Kasumi-1 (cell line): Measurements from ENCODE around the gene MPRIP.
A peak's percentile ranks its signal among the peaks of the same experiment; 100 is the strongest.

Source experiments
- DNase-seq, 2 experiments: peaks; one replicate each; lab custom pipeline; 2025; lab: John Stamatoyannopoulos, UW

The MPRIP gene

GRCh38 chr17:17235212-17236174, 193.2 kb downstream of the MPRIP start:
- no peak for DNase-seq

- no peak for DNase-seq
Observed at GRCh38 chr17:17236295-17237025, 194.2 kb downstream of the MPRIP start.

GRCh38 chr17:17237026-17237799, 195.0 kb downstream of the MPRIP start, which contains the start of gene FLCN:
FLCN (minus strand) TSS chr17:17237168; CDS start chr17:17228137, 9,031 bp downstream.
- peak; percentile 55 to 62 for DNase-seq

GRCh38 chr17:17239832-17240231, 197.6 kb downstream of the MPRIP start:
- DNase-seq: no peak

GRCh38 chr17:17241656-17242055, 199.4 kb downstream of the MPRIP start:
- no peak for DNase-seq

- no peak for DNase-seq
Observed at GRCh38 chr17:17242246-17242645, 200.0 kb downstream of the MPRIP start.
